ENCODE data around the gene SORBS2. TPM values are rescaled to one million over a fixed set of nuclear protein-coding genes. Genes with fewer than 3 reads are reported as not detected.
"Not testable (repeated sequence)": the region's sequence is repeated elsewhere in the genome, so short reads cannot be mapped to it uniquely, and the experiment has no call there.

SORBS2 gene
- total RNA-seq, 1 donor from 2014 or later, result 33.6 TPM

DNA sequence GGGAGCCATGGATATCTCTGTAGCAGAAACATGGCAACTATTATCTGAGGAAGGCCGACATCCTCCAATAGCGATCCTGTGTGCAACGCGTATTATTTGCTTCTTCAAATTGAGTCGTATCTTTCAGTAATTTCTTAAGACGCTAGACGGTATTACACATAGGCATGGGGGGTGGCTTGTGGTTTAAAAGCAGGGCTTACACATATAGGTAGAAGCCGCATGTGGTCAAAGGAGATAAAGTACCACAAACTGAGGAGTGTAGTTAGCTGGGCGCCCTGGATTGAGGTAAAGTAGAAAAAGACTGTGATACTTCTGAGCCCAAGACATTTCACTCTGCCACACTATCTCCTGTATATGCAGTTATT, 94.6 kb downstream of the SORBS2 start:
- no peaks in the 10 kb centered on the region for H3K27me3 Mint-ChIP-seq (ENCODE audit: unreplicated experiment)
- no peak for DNase-seq (ENCODE audit: extremely low spot score, unreplicated experiment)
- H3K27ac Mint-ChIP-seq (ENCODE audit: unreplicated experiment), result no peak overlapping the region
- TF ChIP-seq, protein P1, sequence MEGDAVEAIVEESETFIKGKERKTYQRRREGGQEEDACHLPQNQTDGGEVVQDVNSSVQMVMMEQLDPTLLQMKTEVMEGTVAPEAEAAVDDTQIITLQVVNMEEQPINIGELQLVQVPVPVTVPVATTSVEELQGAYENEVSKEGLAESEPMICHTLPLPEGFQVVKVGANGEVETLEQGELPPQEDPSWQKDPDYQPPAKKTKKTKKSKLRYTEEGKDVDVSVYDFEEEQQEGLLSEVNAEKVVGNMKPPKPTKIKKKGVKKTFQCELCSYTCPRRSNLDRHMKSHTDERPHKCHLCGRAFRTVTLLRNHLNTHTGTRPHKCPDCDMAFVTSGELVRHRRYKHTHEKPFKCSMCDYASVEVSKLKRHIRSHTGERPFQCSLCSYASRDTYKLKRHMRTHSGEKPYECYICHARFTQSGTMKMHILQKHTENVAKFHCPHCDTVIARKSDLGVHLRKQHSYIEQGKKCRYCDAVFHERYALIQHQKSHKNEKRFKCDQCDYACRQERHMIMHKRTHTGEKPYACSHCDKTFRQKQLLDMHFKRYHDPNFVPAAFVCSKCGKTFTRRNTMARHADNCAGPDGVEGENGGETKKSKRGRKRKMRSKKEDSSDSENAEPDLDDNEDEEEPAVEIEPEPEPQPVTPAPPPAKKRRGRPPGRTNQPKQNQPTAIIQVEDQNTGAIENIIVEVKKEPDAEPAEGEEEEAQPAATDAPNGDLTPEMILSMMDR (IDR thresholded peaks at IDR 0.05), result no peak
- H3K9me3 Mint-ChIP-seq (ENCODE audit: unreplicated experiment), result no peaks in the 10 kb centered on the region
- peaks cover 8% of the 10 kb centered on the region for H3K4me1 Mint-ChIP-seq (ENCODE audit: unreplicated experiment)
- no peaks in the 10 kb centered on the region for H3K36me3 Mint-ChIP-seq (ENCODE audit: unreplicated experiment)
- H3K4me3 Mint-ChIP-seq (ENCODE audit: unreplicated experiment), result no peak overlapping the region

DNA sequence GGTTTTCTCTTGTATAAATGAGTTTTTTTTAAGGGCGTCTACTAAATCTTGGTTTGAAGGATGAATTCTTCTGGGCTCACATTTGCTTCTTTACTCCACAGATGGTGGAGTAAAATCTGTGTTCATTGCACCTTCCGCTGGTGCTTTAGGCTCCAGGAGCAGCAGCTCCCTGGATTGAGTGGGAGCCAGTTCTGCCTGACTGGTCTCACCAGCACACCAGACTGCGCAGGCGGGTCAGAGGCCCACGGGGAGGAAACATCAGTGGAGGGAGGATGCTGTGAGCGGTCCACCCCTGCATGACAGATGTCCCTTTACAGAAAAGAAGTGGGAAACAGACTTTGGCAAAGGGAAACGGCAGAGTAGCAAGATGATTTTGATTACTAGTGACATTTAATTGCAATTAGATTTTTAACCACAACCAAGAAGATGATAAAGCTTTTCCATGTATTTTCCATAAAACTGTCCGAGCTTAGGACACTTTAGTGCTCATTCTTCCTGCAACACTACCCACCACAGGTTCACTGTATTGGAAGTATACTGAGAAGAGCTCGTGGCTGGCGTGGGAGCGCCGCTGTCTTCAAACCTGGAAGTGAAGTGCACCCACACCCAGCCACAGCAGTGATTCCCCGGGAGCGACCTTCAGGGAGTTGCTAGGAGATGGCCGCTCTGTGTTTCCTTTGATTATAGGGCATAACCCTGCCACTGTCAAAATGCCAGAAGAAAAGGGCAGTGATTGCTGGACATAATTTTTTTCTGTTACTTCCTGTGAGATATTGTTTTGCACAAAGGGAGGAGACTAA, 95.2 kb downstream of the SORBS2 start:
- TF ChIP-seq, protein P1 (IDR thresholded peaks at IDR 0.05), result no peak
- Mint-ChIP-seq H3K9me3 (ENCODE audit: unreplicated experiment) (no peaks in the 10 kb centered on the region), H3K27me3 (ENCODE audit: unreplicated experiment) (no peaks in the 10 kb centered on the region), H3K4me3 (ENCODE audit: unreplicated experiment) (no peak overlapping the region), H3K27ac (ENCODE audit: unreplicated experiment) (no peak overlapping the region), H3K4me1 (ENCODE audit: unreplicated experiment) (peaks cover 5% of the 10 kb centered on the region), H3K36me3 (ENCODE audit: unreplicated experiment) (no peaks in the 10 kb centered on the region)
- DNase-seq (ENCODE audit: extremely low spot score, unreplicated experiment), result no peak

DNA sequence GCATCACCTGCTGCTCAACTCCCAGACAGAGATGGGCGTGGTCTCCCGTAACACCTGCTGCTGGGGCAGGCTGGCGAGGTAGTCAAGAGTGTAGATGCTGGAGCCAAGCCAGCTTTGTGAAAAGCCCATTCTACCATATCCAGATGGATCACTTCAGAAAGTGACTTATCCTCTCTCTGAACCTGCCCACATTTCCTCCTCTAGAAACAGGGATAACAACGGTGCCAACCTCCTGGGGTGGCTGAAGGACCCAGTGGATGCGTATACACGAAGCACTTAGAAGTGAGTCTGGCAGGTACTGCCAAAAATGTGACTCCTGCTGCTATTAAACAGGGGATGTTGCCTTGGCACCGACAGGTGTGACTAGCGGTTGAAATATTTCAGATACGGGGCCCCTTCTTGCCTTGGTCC, 95.8 kb downstream of the SORBS2 start:
- TF ChIP-seq, protein P1 (IDR thresholded peaks at IDR 0.05), result no peak
- no peak for DNase-seq (ENCODE audit: extremely low spot score, unreplicated experiment)
- Mint-ChIP-seq H3K9me3 (ENCODE audit: unreplicated experiment) (no peaks in the 10 kb centered on the region), H3K27ac (ENCODE audit: unreplicated experiment) (no peak overlapping the region), H3K4me1 (ENCODE audit: unreplicated experiment) (no peaks in the 10 kb centered on the region), H3K36me3 (ENCODE audit: unreplicated experiment) (no peaks in the 10 kb centered on the region), H3K4me3 (ENCODE audit: unreplicated experiment) (no peak overlapping the region), H3K27me3 (ENCODE audit: unreplicated experiment) (no peaks in the 10 kb centered on the region)

GRCh38 chr4:185714524-185714923, 97.5 kb downstream of the SORBS2 start:
- not testable (repeated sequence) for H3K27me3 Mint-ChIP-seq (ENCODE audit: unreplicated experiment); H3K4me3 Mint-ChIP-seq (ENCODE audit: unreplicated experiment); DNase-seq (ENCODE audit: extremely low spot score, unreplicated experiment); H3K27ac Mint-ChIP-seq (ENCODE audit: unreplicated experiment); H3K9me3 Mint-ChIP-seq (ENCODE audit: unreplicated experiment); H3K36me3 Mint-ChIP-seq (ENCODE audit: unreplicated experiment)
- peaks cover 12% of the 10 kb centered on the region for H3K4me1 Mint-ChIP-seq (ENCODE audit: unreplicated experiment)

GRCh38 chr4:185713731-185714130, 98.3 kb downstream of the SORBS2 start:
- TF ChIP-seq, protein P1 (IDR thresholded peaks at IDR 0.05), result no peak
- no peak overlapping the region for H3K4me3 Mint-ChIP-seq (ENCODE audit: unreplicated experiment)
- no peak for DNase-seq (ENCODE audit: extremely low spot score, unreplicated experiment)
- H3K27me3 Mint-ChIP-seq (ENCODE audit: unreplicated experiment), result no peaks in the 10 kb centered on the region
- H3K27ac Mint-ChIP-seq (ENCODE audit: unreplicated experiment), result no peak overlapping the region
- no peaks in the 10 kb centered on the region for H3K36me3 Mint-ChIP-seq (ENCODE audit: unreplicated experiment)
- no peaks in the 10 kb centered on the region for H3K9me3 Mint-ChIP-seq (ENCODE audit: unreplicated experiment)
- H3K4me1 Mint-ChIP-seq (ENCODE audit: unreplicated experiment), result peaks cover 13% of the 10 kb centered on the region

Data from osteocyte (in vitro differentiated cells).